Esophagus squamous epithelium (tissue), 4 donors: ENCODE measurements around the gene MMEL1.

Experiments
- POLR2A ChIP-seq, 4 donors: fragments of 450-650 bp; IDR thresholded peaks; one replicate each; pipeline ENCODE4 v1.6.1; 2017; ENCODE audit warnings: antibody characterized with exemption in 4 of 4, mild to moderate bottlenecking in 4 of 4, moderate library complexity in 3 of 4
- TF ChIP-seq, protein P1 (sequence below), 6 experiments: fragments of 450-650 bp in 4 of 6; fragments of 200-600 bp in 2 of 6; sonication (generic) in 2 of 6; IDR thresholded peaks; one replicate each; pipeline ENCODE4 v1.5.1; 2016 to 2019; ENCODE audit warnings: antibody characterized with exemption in 6 of 6, mild to moderate bottlenecking in 4 of 6, moderate library complexity in 4 of 6

DNA sequence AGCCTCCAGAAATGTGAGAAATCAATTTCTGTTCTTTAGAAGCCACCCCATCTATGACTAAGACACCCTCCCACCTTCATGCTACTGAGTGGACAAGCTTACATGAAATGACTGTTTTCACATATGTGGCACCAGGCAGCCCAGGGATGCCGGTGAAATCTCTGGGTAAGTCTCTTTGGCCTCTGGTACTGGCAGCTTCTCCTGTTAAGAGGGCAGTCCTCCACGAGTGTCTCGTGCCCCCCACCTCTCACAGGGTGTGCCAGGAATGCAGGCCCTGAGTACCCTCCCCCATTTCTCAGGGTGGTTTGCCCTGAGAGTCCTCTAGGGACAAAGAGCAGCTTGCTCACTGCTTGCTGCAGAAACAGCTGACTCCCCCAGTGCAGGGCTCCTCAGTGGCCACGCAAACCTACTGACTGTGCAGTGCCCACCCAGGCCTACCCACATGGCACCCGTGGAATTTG, 49.5 kb downstream of the MMEL1 start:
- TF ChIP-seq, protein P1, sequence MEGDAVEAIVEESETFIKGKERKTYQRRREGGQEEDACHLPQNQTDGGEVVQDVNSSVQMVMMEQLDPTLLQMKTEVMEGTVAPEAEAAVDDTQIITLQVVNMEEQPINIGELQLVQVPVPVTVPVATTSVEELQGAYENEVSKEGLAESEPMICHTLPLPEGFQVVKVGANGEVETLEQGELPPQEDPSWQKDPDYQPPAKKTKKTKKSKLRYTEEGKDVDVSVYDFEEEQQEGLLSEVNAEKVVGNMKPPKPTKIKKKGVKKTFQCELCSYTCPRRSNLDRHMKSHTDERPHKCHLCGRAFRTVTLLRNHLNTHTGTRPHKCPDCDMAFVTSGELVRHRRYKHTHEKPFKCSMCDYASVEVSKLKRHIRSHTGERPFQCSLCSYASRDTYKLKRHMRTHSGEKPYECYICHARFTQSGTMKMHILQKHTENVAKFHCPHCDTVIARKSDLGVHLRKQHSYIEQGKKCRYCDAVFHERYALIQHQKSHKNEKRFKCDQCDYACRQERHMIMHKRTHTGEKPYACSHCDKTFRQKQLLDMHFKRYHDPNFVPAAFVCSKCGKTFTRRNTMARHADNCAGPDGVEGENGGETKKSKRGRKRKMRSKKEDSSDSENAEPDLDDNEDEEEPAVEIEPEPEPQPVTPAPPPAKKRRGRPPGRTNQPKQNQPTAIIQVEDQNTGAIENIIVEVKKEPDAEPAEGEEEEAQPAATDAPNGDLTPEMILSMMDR (IDR thresholded peaks at IDR 0.05), result no peak
- no peak for TF ChIP-seq POLR2A (IDR thresholded peaks at IDR 0.05)
